Measurements from ENCODE around the gene ZNF592.

Gene ZNF592

DNA sequence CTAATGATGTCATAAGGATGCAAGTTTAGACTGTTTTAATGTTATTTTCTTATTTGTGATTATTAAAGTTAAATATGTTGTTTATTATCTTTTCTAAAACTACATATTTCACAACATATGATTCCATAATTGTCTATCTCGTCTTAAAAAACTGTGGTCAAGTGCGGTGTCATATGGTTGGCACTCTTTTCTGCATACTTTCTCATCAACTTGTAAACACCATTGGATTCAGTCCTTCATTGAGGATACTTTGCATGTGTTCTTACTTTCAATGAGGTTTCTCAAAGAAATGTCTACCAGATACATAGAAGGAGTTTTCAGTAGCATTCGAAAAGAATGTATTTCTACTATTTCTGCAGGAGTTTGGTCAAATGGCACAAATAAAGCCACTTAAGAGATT lies 46.8 kb downstream of the ZNF592 start:
- Histone ChIP-seq H3K36me3 (replicated peaks) (peaks cover 63% of the 10 kb centered on the region), H3K4me1 (no peaks in the 10 kb centered on the region), H3K9me3 (no peaks in the 10 kb centered on the region), H3K4me3 (no peak overlapping the region), H3K27me3 (ENCODE audit: low read depth) (no peaks in the 10 kb centered on the region)
- in situ Hi-C loops (cut with MboI; ENCODE audit: low sequenced_read_pairs): no loop called here
- DNase-seq (ENCODE audit: low spot score in 2 of 2): no peak

DNA sequence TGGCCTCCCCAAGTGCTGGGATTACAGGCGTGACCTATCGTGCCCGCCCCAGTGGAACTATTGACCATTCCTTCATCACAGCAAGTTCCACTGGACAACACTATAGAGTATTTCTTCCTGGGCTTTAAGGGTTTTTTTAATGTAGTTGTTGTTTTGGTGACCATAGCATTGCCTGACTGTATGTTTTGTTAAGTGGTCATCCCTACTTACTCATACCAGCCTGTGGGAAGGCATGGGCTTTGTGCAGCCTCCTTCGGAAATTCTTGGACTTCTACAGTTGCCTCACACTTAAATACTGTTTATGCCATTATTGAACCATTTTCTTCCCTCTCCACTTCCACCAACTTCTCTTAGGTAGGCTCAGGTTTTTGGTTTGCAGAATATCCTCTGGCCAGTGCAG lies 48.8 kb downstream of the ZNF592 start:
- DNase-seq (ENCODE audit: low spot score in 2 of 2): no peak
- H3K36me3 ChIP-seq (replicated peaks): peaks cover 63% of the 10 kb centered on the region
- in situ Hi-C loops (cut with MboI; ENCODE audit: low sequenced_read_pairs): no loop called here
- H3K27me3 ChIP-seq (ENCODE audit: low read depth): no peaks in the 10 kb centered on the region
- H3K4me3 ChIP-seq: no peak overlapping the region
- H3K9me3 ChIP-seq: no peaks in the 10 kb centered on the region
- no peaks in the 10 kb centered on the region for H3K4me1 ChIP-seq

DNA sequence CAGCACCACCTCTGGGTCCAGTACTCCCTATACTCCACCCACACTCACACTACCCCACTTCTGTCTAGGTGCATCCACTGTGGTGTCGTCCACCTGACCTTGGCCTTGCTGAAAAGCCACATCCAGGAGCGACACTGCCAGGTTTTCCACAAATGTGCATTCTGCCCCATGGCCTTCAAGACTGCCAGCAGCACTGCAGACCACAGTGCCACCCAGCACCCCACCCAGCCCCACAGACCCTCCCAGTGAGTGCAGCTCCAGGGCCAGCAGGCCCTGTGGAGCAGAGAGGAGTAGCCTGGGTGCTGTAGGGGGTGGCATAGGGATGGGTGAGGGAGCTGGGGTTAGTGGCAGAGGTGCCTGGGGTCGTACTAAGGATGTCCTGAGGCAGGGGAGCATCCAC lies 49.4 kb downstream of the ZNF592 start:
- Histone ChIP-seq H3K36me3 (replicated peaks) (peaks cover 62% of the 10 kb centered on the region), H3K4me1 (no peaks in the 10 kb centered on the region), H3K27me3 (ENCODE audit: low read depth) (no peaks in the 10 kb centered on the region), H3K4me3 (no peak overlapping the region), H3K9me3 (no peaks in the 10 kb centered on the region)
- no peak for DNase-seq (ENCODE audit: low spot score in 2 of 2)
- in situ Hi-C loops (cut with MboI; ENCODE audit: low sequenced_read_pairs): no loop called here

DNA sequence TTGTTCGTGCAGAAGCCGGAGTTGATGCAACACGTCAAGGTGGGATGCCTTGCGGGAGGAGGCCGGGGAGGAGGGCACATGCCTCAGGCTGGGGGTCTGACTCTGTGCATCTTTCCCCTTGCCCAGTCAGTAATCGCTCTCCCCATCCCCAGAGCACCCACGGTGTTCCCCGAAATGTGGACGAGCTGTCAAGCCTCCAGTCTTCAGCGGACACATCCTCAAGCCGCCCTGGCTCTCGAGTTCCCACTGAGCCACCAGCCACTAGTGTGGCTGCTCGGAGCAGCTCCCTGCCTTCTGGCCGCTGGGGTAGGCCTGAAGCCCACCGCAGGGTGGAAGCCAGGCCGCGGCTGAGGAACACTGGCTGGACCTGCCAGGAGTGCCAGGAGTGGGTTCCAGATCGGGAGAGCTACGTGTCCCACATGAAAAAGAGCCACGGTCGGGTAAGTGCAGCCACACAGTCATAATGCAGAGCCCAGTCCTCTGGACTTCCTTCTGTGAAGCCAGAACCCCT lies 50.1 kb downstream of the ZNF592 start:
- Histone ChIP-seq H3K36me3 (replicated peaks) (peaks cover 59% of the 10 kb centered on the region), H3K4me1 (no peaks in the 10 kb centered on the region), H3K27me3 (ENCODE audit: low read depth) (no peaks in the 10 kb centered on the region), H3K9me3 (no peaks in the 10 kb centered on the region), H3K4me3 (no peak overlapping the region)
- in situ Hi-C loops (cut with MboI; ENCODE audit: low sequenced_read_pairs): no loop called here
- no peak for DNase-seq (ENCODE audit: low spot score in 2 of 2)

- Histone ChIP-seq H3K4me1 (peaks cover 5% of the 10 kb centered on the region), H3K9me3 (no peaks in the 10 kb centered on the region), H3K27me3 (ENCODE audit: low read depth) (no peaks in the 10 kb centered on the region), H3K4me3 (no peak overlapping the region), H3K36me3 (replicated peaks) (peaks cover 60% of the 10 kb centered on the region)
- no peak for DNase-seq (ENCODE audit: low spot score in 2 of 2)
- in situ Hi-C loops (cut with MboI; ENCODE audit: low sequenced_read_pairs): no loop called here
These were observed 51.3 kb downstream of the ZNF592 start for GRCh38 chr15:84799511-84800187.

DNA sequence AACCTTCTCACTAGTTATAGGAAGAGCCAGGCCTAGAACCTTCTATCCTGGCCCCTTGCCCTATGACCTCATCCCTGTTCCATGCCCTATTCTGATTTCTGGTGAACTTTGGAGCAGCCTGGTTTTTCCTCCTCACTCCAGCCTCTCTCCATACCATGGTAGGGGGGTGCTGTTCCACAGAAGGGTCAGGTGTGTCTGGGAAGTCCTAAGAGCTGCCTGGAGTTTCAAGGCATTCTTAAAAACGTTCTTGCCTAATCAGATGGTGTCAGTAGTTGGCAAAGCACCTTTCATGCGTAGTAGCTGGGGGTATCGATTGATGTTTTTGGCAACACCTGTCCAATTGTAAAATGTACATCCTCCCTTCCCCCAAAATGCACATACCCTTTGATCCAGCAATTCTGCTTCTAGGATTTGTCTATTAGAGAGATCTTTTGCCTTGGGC lies 52.0 kb downstream of the ZNF592 start:
- Histone ChIP-seq H3K9me3 (no peaks in the 10 kb centered on the region), H3K4me3 (no peak overlapping the region), H3K36me3 (replicated peaks) (peaks cover 57% of the 10 kb centered on the region), H3K4me1 (peaks cover 5% of the 10 kb centered on the region), H3K27me3 (ENCODE audit: low read depth) (no peaks in the 10 kb centered on the region)
- in situ Hi-C loops (cut with MboI; ENCODE audit: low sequenced_read_pairs): no loop called here
- DNase-seq (ENCODE audit: low spot score in 2 of 2): no peak

- Histone ChIP-seq H3K9me3 (no peaks in the 10 kb centered on the region), H3K4me1 (peaks cover 5% of the 10 kb centered on the region), H3K4me3 (no peak overlapping the region), H3K36me3 (replicated peaks) (peaks cover 40% of the 10 kb centered on the region), H3K27me3 (ENCODE audit: low read depth) (no peaks in the 10 kb centered on the region)
- peak in 1 of 2 experiments; percentile 34 for DNase-seq (ENCODE audit: low spot score in 2 of 2)
- in situ Hi-C loops (cut with MboI; ENCODE audit: low sequenced_read_pairs): no loop called here
These were observed 55.9 kb downstream of the ZNF592 start for GRCh38 chr15:84804005-84804900.

DNA sequence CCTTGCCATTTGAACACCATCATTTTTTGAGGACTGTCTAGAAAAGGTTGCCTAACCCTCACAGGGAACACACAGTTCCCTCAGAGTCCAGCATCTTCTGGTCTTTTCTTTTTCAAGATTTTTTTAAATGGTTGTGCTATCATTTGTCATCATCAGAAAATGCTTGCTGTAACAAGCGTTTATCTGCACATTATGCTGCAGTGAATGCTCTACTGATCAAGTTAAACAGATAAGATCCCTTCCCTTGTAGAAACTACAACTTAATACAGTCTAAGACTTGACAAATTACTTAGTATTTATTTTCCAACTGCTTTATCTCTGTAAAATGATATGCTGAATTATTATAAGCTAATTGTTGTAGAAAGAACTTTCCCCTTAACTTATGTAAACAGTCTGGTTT lies 56.8 kb downstream of the ZNF592 start:
- Histone ChIP-seq H3K27me3 (ENCODE audit: low read depth) (no peaks in the 10 kb centered on the region), H3K9me3 (no peaks in the 10 kb centered on the region), H3K4me1 (peaks cover 5% of the 10 kb centered on the region), H3K4me3 (no peak overlapping the region), H3K36me3 (replicated peaks) (peaks cover 30% of the 10 kb centered on the region)
- in situ Hi-C loops (cut with MboI; ENCODE audit: low sequenced_read_pairs): no loop called here
- DNase-seq (ENCODE audit: low spot score in 2 of 2): no peak

DNA sequence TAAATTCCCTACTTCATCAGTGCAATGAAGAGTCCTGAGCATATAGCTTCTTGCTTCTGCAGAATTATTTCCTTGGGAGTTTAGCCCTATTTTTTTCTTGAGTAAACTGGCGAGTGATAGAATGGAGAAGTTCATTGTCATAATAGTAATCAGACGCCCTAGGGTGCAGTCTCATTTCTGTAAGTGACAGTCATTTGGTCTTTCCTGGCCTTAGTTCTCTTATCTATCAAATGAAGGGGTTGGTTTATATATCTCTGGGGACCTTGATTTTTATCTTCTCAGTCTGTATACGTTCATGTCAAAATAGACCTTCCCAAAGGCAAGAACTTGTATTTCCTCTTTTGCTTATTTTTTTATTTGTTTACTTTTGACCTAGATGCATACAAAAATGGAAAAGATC lies 58.8 kb downstream of the ZNF592 start:
- in situ Hi-C loops (cut with MboI; ENCODE audit: low sequenced_read_pairs): no loop called here
- no peak overlapping the region for H3K4me3 ChIP-seq
- peaks cover 14% of the 10 kb centered on the region for H3K36me3 ChIP-seq (replicated peaks)

DNA sequence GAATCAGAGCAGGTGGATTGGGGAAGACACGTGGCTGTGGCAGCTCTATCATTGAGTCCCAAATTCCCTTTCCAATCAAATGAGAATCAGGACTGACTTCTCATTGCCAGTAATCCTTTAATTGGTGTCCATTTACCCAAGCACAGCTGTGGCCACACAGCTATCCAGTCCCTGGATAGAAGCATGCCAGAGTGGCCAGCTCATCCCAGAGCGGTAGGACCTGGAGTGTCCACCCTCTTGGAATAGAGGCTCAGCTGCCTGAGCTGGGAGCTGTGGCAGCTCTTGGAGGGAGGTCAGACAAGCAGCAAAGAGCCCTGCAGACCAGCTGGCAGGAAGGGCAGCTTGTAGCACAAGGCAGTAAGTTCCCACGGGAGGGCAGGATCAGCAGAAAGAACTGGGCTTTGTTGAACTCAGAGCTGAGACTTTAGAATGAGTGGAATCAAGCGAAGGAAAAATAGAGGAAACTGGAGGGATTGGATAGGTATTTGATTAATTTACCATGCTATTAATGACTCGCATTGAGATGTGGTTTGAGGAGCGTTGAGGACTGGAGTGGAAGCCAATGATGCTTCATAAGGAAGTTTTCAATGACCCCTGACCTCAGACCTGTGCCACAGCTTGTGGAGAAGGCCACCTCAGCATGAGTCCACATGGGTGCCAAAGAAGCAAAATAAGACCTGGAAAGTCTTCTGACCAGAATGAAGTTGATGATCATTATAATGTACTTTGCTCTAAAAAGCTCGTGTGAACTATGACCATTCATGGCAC lies 61.9 kb downstream of the ZNF592 start:
- H3K9me3 ChIP-seq: no peaks in the 10 kb centered on the region
- H3K4me3 ChIP-seq: no peak overlapping the region
- no peaks in the 10 kb centered on the region for H3K27me3 ChIP-seq (ENCODE audit: low read depth)
- no peaks in the 10 kb centered on the region for H3K4me1 ChIP-seq
- in situ Hi-C loops (cut with MboI; ENCODE audit: low sequenced_read_pairs): no loop called here
- no peak for DNase-seq (ENCODE audit: low spot score in 2 of 2)
- peaks cover 4% of the 10 kb centered on the region for H3K36me3 ChIP-seq (replicated peaks)

More for the DNA sequence above, 58.8 kb downstream of the ZNF592 start:
- Histone ChIP-seq H3K9me3 (no peaks in the 10 kb centered on the region), H3K27me3 (ENCODE audit: low read depth) (no peaks in the 10 kb centered on the region), H3K4me1 (peaks cover 5% of the 10 kb centered on the region)
- no peak for DNase-seq (ENCODE audit: low spot score in 2 of 2)

DNA sequence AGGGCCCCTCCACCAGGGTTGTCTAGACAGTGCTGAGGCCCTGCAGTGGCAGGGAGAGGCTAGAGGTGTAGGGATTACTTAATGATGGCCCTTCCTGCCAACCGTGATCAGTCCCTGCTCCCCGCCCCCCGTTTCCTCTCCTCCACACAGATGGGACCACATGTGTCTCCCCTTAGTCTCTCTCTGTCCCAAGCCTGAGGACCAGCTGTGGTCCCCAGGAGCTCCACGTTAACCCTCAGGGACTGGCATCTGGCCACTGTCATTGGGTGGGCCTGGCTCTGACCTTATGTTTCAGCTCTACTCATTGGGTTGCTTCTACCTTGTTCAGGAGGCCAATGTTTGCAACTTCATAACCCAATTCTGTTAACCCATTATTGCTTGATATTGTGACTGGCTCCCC lies 62.8 kb downstream of the ZNF592 start:
- no peaks in the 10 kb centered on the region for H3K9me3 ChIP-seq
- in situ Hi-C loops (cut with MboI; ENCODE audit: low sequenced_read_pairs): no loop called here
- no peak for DNase-seq (ENCODE audit: low spot score in 2 of 2)

DNA sequence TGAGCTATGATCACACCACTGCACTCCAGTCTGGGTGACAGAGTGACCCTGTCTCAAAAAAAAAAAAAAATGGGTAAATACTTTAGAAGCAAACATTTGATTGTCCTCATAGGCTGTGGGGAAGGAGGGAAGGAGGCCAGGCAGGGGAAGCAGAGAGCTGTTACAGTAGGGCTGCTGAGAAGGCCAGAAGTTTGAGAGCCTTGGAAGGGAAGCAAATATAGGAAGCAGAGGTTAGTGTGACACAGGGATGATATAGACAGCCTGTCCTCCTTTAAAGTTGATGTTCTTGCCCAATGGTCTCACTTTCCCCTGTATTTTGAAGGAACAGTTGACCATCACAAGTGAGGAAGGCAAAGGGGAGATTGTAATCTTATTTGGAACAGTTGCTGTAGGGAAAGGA lies 63.4 kb downstream of the ZNF592 start:
- no peak for DNase-seq (ENCODE audit: low spot score in 2 of 2)
- no peaks in the 10 kb centered on the region for H3K27me3 ChIP-seq (ENCODE audit: low read depth)
- no peaks in the 10 kb centered on the region for H3K36me3 ChIP-seq (replicated peaks)
- H3K4me3 ChIP-seq: no peak overlapping the region
- no peaks in the 10 kb centered on the region for H3K4me1 ChIP-seq
- H3K9me3 ChIP-seq: no peaks in the 10 kb centered on the region
- in situ Hi-C loops (cut with MboI; ENCODE audit: low sequenced_read_pairs): no loop called here

More for the DNA sequence above, 62.8 kb downstream of the ZNF592 start:
- H3K27me3 ChIP-seq (ENCODE audit: low read depth): no peaks in the 10 kb centered on the region
- no peak overlapping the region for H3K4me3 ChIP-seq
- no peaks in the 10 kb centered on the region for H3K4me1 ChIP-seq
- peaks cover 4% of the 10 kb centered on the region for H3K36me3 ChIP-seq (replicated peaks)

- in situ Hi-C loops (cut with MboI; ENCODE audit: low sequenced_read_pairs): no loop called here
- no peaks in the 10 kb centered on the region for H3K9me3 ChIP-seq
- H3K36me3 ChIP-seq (replicated peaks): no peaks in the 10 kb centered on the region
- H3K27me3 ChIP-seq (ENCODE audit: low read depth): no peaks in the 10 kb centered on the region
- DNase-seq (ENCODE audit: low spot score in 2 of 2): no peak
- no peaks in the 10 kb centered on the region for H3K4me1 ChIP-seq
- H3K4me3 ChIP-seq: no peak overlapping the region
These were observed 64.5 kb downstream of the ZNF592 start for GRCh38 chr15:84812842-84813241.

Data from HAP-1 (cell line).